DMS 273 (cell line): Measurements from ENCODE around the gene CHPT1.
A peak's percentile ranks its signal among the peaks of the same experiment; 100 is the strongest.
"Not testable (repeated sequence)": the region's sequence is repeated elsewhere in the genome, so short reads cannot be mapped to it uniquely, and the experiment has no call there.

Experiments
- DNase-seq: peaks from one replicate; lab custom pipeline; 2025; ENCODE audit not compliant: unreplicated experiment; lab: John Stamatoyannopoulos, UW

CHPT1 gene

GRCh38 chr12:101697197-101697929, at the start of gene CHPT1:
TSS of gene CHPT1 (plus strand) at chr12:101697640. CDS start at chr12:101697862, 222 bp downstream.
- peak; percentile 74 for DNase-seq

- no peak for DNase-seq
Observed at GRCh38 chr12:101647711-101648110, 49.7 kb upstream of the CHPT1 start.

DNA sequence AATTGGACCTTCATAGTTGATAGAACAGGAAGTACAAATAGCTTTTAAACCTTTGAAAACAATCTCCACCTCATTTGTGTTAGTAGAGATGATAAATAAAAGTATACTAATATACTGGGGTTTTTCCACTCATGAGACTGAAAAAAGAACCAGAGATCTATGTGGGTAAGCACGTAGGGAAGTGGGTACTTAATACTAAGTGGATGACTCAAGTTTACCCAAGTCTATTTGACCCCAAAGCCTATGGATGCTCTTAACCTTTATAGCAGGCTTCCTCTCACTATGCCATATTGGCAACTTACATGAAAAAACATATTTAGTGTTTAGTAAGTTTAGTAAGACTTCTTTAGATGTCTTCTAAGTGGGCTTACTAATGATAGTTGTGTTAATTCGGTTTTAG, 49.2 kb upstream of the CHPT1 start:
- DNase-seq: no peak

DNA sequence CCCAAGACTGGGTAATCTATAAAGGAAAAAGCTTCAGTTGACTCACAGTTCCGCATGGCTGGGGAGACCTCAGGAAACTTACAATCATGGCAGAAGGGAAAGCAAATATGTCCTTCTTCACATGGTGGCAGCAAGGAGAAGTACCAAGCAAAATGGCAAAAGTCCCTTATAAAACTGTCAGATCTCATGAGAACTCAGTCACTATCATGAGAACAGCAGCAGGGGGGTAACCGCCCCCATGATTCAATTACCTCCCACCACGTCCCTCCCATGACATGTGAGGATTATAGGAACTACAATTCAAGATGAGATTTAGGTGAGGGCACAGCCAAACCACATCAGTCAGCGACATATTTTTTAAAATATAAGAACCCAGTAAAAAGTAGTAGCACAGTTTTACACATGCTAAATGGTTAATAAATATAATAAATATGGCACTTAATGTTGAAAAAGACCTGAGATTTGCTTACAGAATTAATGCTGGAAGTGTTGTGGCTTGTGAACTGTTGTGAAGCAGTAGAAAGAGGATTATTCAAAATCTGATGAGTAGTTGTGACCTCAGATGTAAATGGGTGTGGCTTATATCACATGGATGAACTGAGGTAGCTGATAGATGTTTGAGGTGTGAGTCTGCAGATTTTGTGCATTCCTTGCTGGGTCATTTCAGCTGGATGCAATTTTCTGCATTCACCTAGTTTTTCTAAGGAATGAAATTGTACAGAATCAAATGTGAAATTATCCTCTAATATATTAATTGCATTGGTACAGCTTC, 46.9 kb upstream of the CHPT1 start:
- no peak for DNase-seq

GRCh38 chr12:101653030-101653429, 44.4 kb upstream of the CHPT1 start:
- DNase-seq: no peak

- no peak for DNase-seq
Observed at GRCh38 chr12:101653503-101653902, 43.9 kb upstream of the CHPT1 start.

DNA sequence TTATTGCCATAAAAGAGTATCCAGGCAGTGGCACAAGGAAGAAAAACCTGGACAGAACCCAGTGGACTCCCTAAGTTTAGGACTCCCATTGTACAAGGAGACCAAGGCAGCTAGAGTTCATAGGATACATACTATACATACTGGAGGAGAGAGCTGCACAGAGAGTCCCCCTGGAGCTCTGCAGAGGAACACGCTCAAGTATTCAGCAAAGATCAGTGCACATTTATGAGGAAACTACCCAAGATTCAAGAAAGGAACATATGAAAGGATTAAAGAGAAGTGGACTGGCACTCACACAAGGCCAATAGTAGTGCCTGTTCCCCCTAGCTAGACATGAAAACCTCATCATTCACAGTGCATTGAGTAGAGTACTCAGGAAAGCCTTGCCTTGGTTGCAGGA, 43.0 kb upstream of the CHPT1 start:
- no peak for DNase-seq

DNA sequence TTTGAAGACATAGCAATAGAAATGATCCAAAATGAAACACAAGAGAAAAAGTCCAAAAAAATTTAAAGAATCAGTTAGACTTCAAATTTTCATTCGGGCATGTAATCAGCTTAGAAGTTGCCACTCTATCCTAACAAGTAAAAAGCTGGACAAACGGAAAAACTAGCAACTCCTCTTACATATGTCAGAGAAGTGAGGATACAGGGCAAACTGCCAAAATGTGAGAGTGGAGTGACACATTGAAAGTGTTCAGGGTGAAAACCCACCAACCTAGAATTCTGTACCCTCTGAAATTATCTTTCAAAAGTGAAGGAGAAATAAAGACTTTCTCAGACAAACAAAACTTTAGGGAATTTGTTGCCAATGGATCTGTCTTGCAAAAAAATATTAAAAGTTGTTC, 42.0 kb upstream of the CHPT1 start:
- peak; percentile 12 for DNase-seq

DNA sequence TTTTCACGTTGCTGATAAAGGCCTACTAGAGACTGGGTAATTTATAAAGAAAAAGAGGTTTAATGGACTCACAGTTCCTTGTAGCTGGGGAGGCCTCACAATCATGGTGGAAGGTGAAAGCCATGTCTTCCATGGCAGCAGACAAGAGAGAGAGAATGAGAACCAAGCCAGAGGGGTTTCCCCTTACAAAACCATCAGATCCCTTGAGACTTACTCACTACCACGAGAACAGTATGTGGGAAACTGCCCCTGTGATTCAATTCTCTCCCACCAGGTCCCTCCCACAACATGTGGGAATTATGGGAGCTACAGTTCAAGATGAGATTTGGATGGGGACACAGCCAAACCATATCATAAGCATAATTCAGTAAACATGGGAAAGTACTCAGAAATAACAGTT, 36.8 kb upstream of the CHPT1 start:
- DNase-seq: not testable (repeated sequence)

- DNase-seq: no peak
Observed at GRCh38 chr12:101663298-101663697, 34.1 kb upstream of the CHPT1 start.

DNA sequence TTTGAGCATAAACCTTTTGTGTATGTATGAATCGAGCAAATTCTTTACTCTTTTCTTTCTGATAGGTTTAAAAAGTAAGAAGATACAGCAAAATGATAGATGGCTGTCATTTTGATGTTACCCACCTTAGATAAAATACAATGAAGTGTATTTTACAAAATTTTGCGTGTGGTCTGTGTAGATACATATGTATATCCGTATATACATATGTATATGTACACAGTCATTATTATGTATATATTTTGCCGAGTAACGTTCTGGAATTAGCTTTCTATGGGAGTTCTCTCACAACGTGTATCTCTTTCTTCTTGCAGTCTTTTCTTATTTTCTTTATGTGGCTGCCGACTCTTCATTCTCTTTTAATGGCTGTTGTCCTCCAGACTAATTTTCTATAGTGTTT, 32.4 kb upstream of the CHPT1 start:
- DNase-seq: no peak

GRCh38 chr12:101666052-101666728, 31.2 kb upstream of the CHPT1 start:
- no peak for DNase-seq

- no peak for DNase-seq
Observed at GRCh38 chr12:101667591-101667990, 29.8 kb upstream of the CHPT1 start.

DNA sequence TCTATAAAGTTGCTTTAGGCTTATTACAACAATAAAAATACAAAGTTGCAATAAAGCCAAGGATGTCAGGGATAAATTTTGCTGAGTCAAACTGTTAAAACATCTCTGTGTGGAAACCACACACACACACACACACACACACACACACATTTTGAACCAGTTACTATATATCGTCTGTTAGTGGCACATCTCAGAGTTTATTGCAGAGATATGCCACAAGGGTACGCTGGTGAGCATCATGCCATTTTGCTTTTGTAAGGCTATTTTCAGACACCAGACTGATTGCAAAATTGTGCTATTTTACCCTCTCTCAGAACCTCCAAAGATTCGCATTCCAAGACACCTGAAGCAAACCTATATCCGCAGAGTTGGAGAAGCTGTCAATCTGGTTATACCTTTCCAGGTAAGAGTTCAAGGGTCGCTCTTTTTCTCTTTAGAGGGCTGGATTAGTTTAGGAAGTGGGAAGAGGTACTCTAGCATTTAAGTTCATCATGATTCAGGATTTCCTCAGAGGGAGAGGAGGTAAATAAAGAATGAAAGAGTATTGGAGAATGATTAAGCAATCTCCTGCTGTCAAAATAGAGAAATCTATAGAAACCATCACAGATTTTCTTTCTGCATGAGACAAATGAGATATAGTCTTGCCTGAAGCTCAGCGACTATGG, 27.3 kb upstream of the CHPT1 start:
- DNase-seq: peak; percentile 39

- DNase-seq: no peak
Observed at GRCh38 chr12:101671157-101671791, 26.2 kb upstream of the CHPT1 start.

DNA sequence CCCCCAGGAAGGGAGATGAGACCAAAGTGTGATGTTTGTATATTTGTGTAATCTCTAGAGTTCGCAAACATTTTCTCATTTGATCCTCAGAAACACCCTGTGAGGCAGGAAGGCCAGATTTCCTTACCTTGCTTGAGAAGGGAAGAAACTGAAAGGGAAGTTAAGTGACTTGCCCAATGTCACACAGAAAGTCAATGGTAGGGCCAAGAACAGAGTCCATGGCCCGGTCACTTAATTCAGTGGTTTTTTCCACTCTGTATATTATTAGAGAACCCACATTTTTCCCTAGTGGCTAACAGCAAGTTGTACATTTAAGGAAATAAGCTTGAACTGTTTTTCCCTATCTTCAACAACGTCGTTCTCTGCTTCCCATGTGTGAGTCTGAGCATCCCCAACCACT, 25.6 kb upstream of the CHPT1 start:
- DNase-seq: no peak

DNA sequence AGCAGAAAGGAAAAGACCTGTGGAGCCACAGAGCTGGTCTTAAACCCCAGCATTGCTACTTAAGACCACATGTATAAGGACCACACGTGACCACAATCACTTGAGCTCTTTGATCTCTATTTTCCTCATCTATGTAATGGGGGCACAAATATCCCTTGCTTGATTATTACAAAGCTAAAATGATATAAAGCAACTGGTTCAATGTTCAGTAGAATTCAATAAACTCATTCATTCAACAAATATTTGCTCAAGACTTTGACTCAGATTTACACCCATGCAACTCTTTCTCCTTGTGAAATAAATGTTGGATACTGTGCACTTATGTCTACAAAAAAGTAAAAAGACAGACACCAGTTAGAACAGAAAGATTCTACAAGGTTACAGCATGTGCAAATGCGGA, 21.9 kb upstream of the CHPT1 start:
- DNase-seq: no peak

DNA sequence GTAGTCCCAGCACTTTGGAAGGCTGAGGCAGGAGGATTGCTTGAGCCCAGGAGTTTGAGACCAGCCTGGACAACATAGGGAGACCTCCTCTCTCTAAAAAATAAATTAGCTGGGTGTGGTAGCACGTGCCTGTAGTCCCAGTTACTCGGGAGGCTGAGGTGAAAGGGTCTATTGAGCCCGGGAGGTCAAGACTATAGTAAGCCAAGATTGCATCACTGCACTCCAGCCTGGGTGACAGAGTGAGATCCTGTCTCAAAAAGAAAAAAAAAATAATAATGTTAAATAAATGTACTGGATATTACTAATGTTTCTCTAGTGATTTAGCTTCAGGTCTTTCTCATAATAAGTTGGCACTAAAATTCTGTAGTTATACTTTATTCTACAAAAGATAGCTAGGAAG, 20.9 kb upstream of the CHPT1 start:
- not testable (repeated sequence) for DNase-seq

GRCh38 chr12:101678081-101678480, 19.4 kb upstream of the CHPT1 start:
- no peak for DNase-seq

DNA sequence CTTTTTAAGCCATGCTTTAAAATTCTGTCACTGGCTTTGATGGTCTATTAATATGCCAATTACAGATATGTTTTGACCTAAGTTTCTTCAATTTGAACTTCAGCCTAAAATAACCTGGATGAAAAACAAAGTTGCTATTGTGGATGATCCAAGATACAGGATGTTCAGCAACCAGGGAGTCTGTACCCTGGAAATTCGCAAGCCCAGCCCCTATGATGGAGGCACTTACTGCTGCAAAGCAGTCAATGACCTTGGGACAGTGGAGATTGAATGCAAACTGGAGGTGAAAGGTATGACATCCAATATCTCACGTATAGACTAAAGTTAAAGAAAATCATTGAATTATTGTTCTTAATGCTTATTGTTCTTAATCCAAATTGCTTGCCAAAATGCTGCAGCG, 17.2 kb upstream of the CHPT1 start:
- no peak for DNase-seq

DNA sequence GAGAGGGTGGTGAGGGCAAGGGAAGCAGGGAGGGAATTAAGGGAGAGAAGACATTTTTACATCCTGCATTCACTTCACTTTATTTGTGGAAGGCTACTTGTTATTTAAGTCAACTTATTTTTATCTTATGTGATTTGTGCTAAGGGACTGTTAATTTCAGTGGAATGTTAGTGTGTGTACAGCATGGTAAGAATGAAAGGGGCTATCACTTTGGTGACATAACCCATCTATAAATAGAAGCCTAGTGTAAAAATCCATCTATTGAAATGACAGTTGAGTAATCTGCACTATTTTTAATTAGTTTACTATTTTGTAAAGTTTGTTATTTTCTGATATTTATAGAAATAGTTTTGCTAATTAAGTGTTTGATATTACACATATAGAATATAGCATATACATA, 16.8 kb upstream of the CHPT1 start:
- DNase-seq: no peak
